Measurements from ENCODE around the gene POFUT1.
A peak's percentile ranks its signal among the peaks of the same experiment; 100 is the strongest.
"Not testable (repeated sequence)": the region's sequence is repeated elsewhere in the genome, so short reads cannot be mapped to it uniquely, and the experiment has no call there.

POFUT1 gene

DNA sequence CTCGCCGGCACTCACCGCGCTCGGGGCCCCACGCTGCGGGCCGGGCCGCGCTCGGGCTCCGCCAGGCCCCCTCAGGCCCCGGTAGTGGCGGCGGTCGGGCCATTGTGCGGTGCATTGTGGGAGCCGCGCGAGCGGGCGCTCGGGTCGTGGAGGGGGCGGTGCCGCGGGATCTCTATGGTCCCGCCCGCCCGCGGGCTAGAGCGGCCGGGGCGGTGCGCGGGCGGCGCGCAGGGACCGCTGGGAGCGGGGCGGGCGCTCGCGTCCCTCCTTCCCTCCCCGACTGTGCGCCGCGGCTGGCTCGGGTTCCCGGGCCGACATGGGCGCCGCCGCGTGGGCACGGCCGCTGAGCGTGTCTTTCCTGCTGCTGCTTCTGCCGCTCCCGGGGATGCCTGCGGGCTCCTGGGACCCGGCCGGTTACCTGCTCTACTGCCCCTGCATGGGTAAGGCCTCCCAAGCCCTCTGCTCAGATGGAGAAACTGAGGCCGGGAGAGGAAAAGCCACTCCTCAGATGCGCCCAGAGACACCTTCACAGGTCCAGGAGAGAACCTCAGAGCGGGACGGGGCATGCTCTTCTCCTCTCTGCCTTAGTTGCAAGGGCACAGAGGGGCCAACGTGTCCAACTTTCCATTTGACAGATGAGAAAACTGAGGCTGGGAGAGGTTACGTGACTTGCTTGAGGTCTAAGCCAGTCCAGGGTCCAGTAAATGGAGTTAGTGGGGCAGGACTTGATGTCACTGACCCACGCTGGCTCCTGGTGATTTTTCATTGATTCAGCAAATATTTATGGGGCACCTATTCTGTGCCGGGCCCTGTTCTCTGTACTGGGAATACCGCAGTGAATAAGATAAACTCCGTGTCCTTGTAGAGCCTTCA lies at the start of gene POFUT1, which contains the start of gene PLAGL2:
POFUT1 (plus strand) TSS at position 255 of the 873 bp plus-strand sequence; CDS start at position 317, 62 bp downstream.
PLAGL2 (minus strand) TSS at position 118 of the 873 bp plus-strand sequence. CDS start 5,565 bp downstream, outside the sequence.
- DNase-seq = peak; percentile 85

- no peak for DNase-seq
Observed at GRCh38 chr20:32158351-32158750, 49.3 kb upstream of the POFUT1 start.

DNA sequence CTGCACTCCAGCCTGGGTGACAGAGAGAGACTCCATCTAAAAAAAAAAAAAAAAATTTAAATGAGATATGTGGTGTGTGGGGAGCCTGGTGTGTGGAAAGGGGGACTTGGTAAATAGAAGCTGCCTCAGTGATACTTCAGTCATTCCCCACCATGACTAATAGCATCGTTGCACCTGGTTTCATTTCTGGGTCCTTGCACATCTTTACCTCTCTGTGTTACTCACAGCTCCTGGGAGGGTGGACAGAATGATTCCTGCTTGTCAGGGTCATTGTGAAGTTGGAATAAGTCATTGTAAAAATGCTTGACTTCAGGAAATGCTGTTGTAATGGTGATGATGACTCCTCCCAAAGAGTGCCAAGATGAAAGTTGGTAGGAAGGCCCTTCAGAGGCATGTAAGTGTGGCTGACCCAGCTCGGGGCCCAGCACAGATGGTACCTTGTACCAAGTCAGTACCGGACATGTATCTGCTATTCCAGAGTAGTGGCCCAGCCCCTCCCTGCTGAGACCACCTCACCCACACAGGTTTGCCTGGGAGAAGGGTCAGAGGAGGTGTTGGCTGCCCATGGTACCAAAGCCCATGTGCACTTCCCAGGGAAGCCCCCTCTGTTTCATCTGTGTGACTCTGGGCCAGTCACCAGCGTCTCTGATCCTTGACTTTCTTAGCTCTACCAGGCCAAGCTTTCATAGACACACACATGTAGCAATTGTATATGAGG lies 48.6 kb upstream of the POFUT1 start:
- DNase-seq = no peak

GRCh38 chr20:32159766-32160221 lies 47.9 kb upstream of the POFUT1 start:
- no peak for DNase-seq

DNA sequence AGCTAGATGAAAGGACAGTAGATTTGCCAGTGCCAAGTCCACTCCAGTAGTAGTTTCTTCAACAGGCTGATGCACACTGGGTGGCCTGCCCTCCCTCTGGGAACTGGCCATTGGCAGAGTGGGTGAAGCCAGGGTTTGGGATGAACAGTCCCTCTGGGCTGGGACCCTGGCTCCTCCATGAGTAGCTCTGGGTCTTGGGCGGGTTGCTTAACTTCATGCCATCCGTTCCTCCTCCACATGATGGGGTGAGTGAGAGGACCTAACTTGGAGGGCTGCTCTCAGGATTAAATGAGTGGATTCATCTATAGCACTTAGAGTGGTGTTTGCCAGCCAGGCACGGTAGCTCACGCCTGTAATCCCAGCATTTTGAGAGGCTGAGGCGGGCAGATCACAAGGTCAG lies 47.3 kb upstream of the POFUT1 start:
- DNase-seq = no peak

DNA sequence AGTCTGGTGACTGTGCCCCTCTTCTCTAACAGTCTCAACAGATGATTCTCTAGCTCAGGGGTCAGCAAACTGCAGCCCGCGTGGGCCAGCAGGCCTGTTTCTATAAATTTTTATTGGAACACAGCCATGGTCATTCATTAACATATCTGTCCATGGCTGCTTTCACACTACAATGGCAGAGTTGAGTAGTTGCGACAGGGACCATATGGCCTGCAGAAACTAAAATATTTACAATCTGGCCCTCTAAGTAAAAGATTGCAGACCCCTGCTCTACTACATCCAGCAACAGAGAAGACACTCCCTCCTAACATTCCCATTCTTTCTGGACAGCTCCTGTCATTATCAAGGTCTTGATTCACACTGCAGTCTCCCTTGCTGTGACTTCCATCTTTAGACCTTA lies 45.3 kb upstream of the POFUT1 start:
- no peak for DNase-seq

DNA sequence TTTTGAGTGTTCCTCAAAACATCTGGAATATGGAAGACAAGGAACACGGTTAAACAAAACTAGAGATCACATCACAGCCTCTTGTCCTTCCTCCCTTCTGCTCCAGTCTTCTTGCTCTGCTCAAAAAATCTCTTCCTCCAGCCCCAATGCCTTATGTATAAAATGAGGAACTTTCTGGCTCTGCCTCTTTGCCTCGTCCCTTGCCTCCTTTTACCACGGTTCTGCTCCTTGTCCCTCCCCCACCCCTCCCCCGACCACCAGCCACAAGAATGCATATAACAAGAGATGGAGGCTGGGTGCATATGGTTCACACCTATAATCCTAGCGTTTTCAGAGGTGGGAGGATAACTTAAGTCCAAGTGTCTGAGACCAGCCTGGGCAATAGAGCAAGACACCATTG lies 43.7 kb upstream of the POFUT1 start:
- no peak for DNase-seq

GRCh38 chr20:32164984-32165735 lies 42.5 kb upstream of the POFUT1 start:
- DNase-seq = no peak

DNA sequence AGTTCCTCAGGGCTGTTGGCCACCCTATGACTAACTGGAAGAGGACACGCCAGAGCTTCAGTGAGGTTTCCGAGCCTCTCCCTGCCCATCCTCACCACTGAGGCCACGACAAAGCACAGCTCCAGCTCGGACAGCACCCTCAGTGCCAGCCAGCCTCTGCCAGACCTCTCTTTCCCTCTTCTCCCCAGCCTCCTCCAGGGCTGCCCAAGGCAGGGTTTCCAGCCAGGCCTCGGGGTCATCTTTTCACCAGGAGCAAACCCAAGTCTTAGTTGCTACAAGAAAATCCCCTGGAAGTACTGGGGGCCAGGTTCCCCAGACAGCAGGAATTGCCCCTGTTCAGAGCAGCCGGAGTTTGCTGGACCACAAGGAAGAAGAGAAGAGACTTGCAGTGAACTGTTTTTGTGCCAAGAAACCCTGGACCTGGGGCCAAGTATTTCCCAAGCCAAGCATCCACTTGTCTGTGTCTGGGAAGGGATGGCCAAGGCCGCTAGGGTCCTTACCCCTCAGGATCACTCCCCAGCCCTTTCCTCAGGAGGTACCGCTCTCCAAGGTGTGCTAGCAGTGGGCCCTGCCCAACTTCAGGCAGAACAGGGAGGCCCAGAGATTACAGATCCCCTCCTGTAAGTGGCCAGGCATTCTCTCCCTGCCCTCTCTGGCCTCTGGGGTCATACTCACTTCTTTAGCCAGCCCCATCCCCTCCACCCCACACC lies 41.7 kb upstream of the POFUT1 start:
- no peak for DNase-seq

DNA sequence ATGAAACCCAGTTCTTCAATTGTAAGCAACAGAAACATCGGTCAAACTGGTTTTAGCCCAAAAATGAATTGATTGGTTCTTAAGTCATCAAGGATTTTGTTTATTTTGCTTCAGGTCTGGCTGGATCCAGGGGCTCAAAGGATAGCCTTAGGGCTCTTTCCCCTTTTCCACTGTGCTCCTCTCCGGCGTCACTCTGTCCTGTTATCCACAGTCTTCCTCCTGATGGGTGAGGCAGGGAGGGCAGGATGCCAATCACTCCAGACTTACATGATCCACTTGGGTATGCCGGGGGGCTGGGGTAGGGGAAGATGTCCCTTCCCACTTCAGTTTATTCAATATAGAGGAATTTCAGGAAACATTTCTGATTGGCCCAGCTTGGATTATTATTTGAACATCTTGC lies 40.1 kb upstream of the POFUT1 start:
- DNase-seq = no peak

DNA sequence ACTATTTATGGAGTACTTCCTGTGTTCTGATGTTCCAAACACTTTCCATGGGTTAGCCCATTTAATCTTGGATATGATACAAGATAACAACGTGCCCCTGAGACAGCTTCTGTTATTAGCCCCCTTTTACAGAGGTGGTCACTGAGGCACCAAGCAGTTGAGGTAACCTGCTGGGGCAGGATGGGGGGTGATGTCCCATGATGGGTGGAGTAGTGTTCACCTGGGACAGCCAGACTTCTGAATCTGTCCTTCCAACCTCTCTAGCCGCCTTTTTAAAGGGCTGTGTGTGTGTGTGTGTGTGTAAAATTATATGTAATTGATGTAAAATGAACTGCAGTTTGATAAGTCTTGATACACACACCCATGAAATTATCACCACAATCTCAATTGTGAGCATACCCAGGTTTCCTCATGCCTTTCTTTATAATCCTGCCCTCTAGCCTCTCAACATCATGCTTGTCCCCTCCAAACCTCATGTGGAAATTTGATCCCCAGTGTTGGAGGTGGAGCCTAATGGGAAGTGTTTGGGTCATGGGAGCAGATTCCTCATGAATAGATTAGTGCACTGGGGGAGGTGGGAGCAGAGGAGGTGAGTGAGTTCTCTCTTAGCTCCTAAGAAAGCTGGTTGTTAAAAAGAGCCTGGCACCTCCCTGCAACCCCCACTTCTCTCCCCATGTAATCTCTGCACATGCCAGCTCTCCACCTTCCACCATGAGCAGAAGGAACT lies 39.3 kb upstream of the POFUT1 start:
- no peak for DNase-seq

- not testable (repeated sequence) for DNase-seq
Observed at GRCh38 chr20:32177696-32178095, 30.0 kb upstream of the POFUT1 start.

DNA sequence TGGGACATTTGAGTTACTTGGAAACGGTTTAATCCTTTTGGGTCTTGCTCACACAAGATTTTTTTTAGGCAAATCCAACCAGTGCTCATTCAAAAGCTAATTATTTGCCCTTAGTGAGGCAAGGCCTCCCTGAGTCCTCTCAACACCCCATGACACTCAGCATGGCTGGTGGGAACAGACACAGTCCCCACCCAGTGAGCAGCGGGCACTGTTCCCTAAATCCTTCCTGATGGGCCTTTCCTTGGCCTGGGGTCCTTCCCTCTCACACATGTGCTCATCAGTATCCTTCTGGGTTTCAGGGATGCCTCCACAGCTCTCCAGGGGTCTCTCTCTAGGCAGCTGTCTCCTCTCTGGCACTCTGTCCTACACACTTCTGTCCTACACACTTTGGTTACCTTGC lies 28.2 kb upstream of the POFUT1 start:
- no peak for DNase-seq

- DNase-seq = no peak
Observed at GRCh38 chr20:32179934-32180333, 27.7 kb upstream of the POFUT1 start.

DNA sequence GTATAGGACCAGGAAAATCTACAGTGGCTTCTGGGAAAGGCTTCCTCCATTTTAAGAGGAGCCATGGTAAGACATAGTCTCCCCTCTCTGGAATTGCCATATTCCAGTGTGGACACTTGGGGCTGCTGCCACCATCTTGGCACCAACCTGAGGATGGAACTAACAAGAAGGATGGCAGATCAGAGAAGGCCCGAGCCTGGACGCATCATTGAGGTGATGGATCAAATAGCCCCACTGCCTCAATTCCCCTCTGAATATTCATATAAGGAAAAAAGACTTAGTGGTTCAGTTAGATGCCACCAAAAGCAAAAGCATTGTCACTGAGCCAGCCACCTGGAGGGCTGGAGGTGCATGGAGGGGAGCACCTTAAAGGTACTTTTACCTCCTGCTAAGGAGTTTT lies 26.1 kb upstream of the POFUT1 start:
- no peak for DNase-seq

DNA sequence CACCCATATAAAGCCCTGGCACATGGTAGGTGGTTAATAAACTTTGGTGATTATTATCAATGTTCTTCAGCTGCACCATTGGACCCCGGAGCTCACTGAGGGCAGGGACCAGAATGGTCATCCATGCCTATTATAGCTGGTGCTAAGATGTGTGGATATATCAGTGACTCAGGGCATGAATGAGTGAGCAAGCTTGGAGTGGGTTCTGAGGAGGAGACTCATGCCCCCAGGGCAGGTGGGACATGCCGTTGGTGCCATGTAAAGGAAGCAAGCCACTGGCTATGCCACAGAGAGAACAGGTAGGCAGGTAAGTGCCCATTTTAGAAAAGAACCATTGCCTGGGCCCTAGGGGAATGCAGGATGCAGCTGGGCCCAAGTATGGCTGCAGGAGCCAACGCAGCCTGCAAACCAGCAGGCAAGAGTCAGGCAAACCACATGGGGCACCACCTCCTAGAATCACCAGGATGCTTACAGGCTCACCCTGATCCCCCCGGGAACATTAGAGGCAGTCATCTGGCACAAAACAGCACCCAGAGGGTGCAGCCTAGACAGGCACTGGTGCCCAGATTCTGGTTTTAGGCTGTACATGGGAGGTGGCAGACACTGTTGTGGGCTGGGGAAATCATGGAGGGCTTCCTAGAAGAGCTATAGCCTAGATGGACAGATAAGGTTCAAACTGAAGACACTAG lies 23.6 kb upstream of the POFUT1 start:
- DNase-seq = no peak

GRCh38 chr20:32184961-32185603 lies 22.6 kb upstream of the POFUT1 start:
- no peak for DNase-seq

GRCh38 chr20:32186506-32186905 lies 21.2 kb upstream of the POFUT1 start:
- DNase-seq = no peak

GRCh38 chr20:32188376-32189122 lies 19.1 kb upstream of the POFUT1 start:
- DNase-seq = no peak

DNA sequence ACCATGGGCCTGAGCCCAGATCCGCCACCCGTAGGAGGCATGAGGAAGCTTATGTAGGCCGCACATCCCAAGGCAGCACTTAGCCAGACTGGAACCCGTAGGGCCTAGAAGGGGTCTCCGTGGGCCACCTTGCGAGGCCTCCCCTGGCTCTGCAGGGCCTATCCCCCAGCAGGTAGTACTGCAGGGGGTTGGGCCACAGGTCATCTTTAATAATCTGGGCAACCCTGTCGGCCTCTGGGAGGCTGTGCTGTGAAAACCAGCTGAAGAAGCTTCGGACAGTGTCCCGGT lies 18.6 kb upstream of the POFUT1 start:
- DNase-seq = no peak
